ENCODE results near the gene NRROS.
"Not testable (repeated sequence)": the region's sequence is repeated elsewhere in the genome, so short reads cannot be mapped to it uniquely, and the experiment has no call there.

NRROS gene

GRCh38 chr3:196634224-196634623 lies 5.3 kb upstream of the NRROS start:
- TF ChIP-seq OSR1 (CRISPR knock-in tag; IDR thresholded peaks at IDR 0.05) (no peak), ESRRG (CRISPR knock-in tag; IDR thresholded peaks at IDR 0.05) (no peak), TOX (CRISPR knock-in tag; IDR thresholded peaks at IDR 0.05; ENCODE audit: borderline replicate concordance) (no peak)
- ATAC-seq = no peak

GRCh38 chr3:196634829-196635228 lies 4.7 kb upstream of the NRROS start:
- ATAC-seq = no peak
- TF ChIP-seq ZNF70 (CRISPR knock-in tag; IDR thresholded peaks at IDR 0.05) = no peak
- TF ChIP-seq PPARA (CRISPR knock-in tag; IDR thresholded peaks at IDR 0.05; ENCODE audit: borderline replicate concordance) = no peak
- TF ChIP-seq GLIS3 (CRISPR knock-in tag; IDR thresholded peaks at IDR 0.05) = no peak
- no peak for TF ChIP-seq ISL1 (CRISPR knock-in tag; IDR thresholded peaks at IDR 0.05)
- TF ChIP-seq ZNF565 (CRISPR knock-in tag; conservative IDR thresholded peaks at IDR 0.05; ENCODE audit: low read depth) = no peak
- no peak for TF ChIP-seq ZNF8 (CRISPR knock-in tag; IDR thresholded peaks at IDR 0.05)
- TF ChIP-seq ZFP30 (CRISPR knock-in tag; IDR thresholded peaks at IDR 0.05) = no peak
- no peak for TF ChIP-seq SNAI2 (CRISPR knock-in tag; IDR thresholded peaks at IDR 0.05)

GRCh38 chr3:196636369-196637349 lies 2.8 kb upstream of the NRROS start:
- TF ChIP-seq CSRNP3 (CRISPR knock-in tag; IDR thresholded peaks at IDR 0.05) = no peak
- TF ChIP-seq ESRRG (CRISPR knock-in tag; IDR thresholded peaks at IDR 0.05) = no peak
- TF ChIP-seq ZFP30 (CRISPR knock-in tag; IDR thresholded peaks at IDR 0.05) = no peak
- no peak for TF ChIP-seq CREB5 (CRISPR knock-in tag; IDR thresholded peaks at IDR 0.05; ENCODE audit: low read depth)
- no peak for TF ChIP-seq CSDC2 (CRISPR knock-in tag; IDR thresholded peaks at IDR 0.05)
- TF ChIP-seq ZNF8 (CRISPR knock-in tag; IDR thresholded peaks at IDR 0.05) = no peak
- no peak for TF ChIP-seq POU6F1 (CRISPR knock-in tag; IDR thresholded peaks at IDR 0.05; ENCODE audit: borderline replicate concordance, low read depth)
- TF ChIP-seq TOX (CRISPR knock-in tag; IDR thresholded peaks at IDR 0.05; ENCODE audit: borderline replicate concordance) = no peak
- TF ChIP-seq TCF4 (CRISPR knock-in tag; IDR thresholded peaks at IDR 0.05; ENCODE audit: borderline replicate concordance) = no peak
- TF ChIP-seq ISL1 (CRISPR knock-in tag; IDR thresholded peaks at IDR 0.05) = no peak
- no peak for TF ChIP-seq SNAI2 (CRISPR knock-in tag; IDR thresholded peaks at IDR 0.05)
- TF ChIP-seq ARNTL (CRISPR knock-in tag; IDR thresholded peaks at IDR 0.05; ENCODE audit: borderline replicate concordance, low read depth) = no peak
- TF ChIP-seq ZFP3 (CRISPR knock-in tag; IDR thresholded peaks at IDR 0.05) = no peak
- TF ChIP-seq ZNF565 (CRISPR knock-in tag; conservative IDR thresholded peaks at IDR 0.05; ENCODE audit: low read depth) = no peak
- no peak for TF ChIP-seq BACH2 (CRISPR knock-in tag; IDR thresholded peaks at IDR 0.05; ENCODE audit: borderline replicate concordance)

GRCh38 chr3:196637941-196638340 lies 1.6 kb upstream of the NRROS start:
- not testable (repeated sequence) for ATAC-seq

More at GRCh38 chr3:196636369-196637349, 2.8 kb upstream of the NRROS start:
- ATAC-seq = no peak

- ATAC-seq = no peak; the same call in 2 of the 3 replicates
- TF ChIP-seq BACH2 (CRISPR knock-in tag; IDR thresholded peaks at IDR 0.05; ENCODE audit: borderline replicate concordance) (no peak), SNAI2 (CRISPR knock-in tag; IDR thresholded peaks at IDR 0.05) (no peak), ARNTL (CRISPR knock-in tag; IDR thresholded peaks at IDR 0.05; ENCODE audit: borderline replicate concordance, low read depth) (no peak), ISL1 (CRISPR knock-in tag; IDR thresholded peaks at IDR 0.05) (no peak), PATZ1 (CRISPR knock-in tag; IDR thresholded peaks at IDR 0.05; ENCODE audit: borderline replicate concordance) (no peak), CSDC2 (CRISPR knock-in tag; IDR thresholded peaks at IDR 0.05) (no peak), ZNF70 (CRISPR knock-in tag; IDR thresholded peaks at IDR 0.05) (no peak), ZC3H10 (CRISPR knock-in tag; IDR thresholded peaks at IDR 0.05) (no peak), TCF4 (CRISPR knock-in tag; IDR thresholded peaks at IDR 0.05; ENCODE audit: borderline replicate concordance) (no peak), GLIS3 (CRISPR knock-in tag; IDR thresholded peaks at IDR 0.05) (no peak), POU6F1 (CRISPR knock-in tag; IDR thresholded peaks at IDR 0.05; ENCODE audit: borderline replicate concordance, low read depth) (no peak)
These were observed 522 bp upstream of the NRROS start for GRCh38 chr3:196638861-196639482.

Measured in SK-N-SH treated with all-trans-retinoic acid at 6 μM for 48 hours (cell line).